Prostate gland (tissue), 2 donors: Measurements from ENCODE around the gene GLB1L.

ENCODE experiments used
- POLR2A ChIP-seq: fragments of 450-650 bp; IDR thresholded peaks from one replicate; pipeline ENCODE4 v1.6.1; 2016; ENCODE audit warnings: antibody characterized with exemption, mild to moderate bottlenecking
- POLR2AphosphoS5 ChIP-seq: sonication (generic); formaldehyde crosslinking; IDR thresholded peaks from one replicate; pipeline ENCODE4 v1.6.1; 2017; ENCODE audit warnings: antibody characterized with exemption
- TF ChIP-seq, protein P1 (sequence below), 4 experiments: fragments of 200-600 bp in 2 of 4; fragments of 450-650 bp in 2 of 4; sonication (generic) in 2 of 4; IDR thresholded peaks; 1 replicate in 3 of 4; 2 replicates in 1 of 4; pipeline ENCODE4 v1.5.1; 2016 to 2019; ENCODE audit warnings: antibody characterized with exemption in 4 of 4, mild to moderate bottlenecking in 2 of 4, moderate library complexity in 2 of 4

DNA sequence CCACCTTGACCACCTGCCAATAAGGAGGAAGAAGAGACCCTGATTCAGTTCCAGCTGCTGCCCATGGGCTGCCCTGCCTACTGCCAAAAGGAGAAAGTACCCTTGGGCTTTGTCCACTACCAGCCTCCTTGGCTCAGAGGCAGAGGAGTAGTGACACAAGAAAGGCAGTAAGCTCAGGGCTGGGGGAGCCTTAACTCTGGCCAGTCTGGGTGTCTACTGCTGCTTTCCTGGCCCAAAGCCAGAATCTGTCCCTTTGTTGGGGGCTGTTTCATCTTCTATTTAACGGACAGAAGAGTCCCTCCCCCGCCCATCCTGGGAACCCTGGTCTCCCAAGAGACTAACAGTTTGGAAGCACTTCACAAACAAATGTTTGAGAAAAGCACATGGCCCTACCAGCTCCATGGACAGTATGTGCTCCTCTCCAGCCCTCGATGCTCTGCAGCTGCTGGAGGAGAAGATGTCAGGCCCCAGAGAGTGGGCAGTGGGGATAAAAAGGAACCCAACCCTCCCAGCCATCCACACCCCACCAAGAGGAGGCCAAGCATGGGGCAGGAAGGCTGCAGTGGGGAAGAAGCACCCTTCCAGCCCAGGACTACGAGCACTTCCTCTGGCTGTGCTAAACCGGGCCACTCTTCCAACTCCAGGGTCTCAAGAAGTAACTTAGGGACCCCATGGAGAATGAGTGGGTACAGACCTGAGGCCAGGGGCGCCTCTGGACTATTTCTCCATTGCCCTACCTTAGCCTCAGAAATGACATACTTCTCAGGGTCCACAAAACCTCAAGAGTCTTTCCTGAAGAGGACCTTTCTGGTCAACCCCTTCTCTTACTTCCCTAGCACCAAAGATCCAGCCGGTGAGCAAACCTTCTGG is 17.0 kb downstream of the GLB1L start:
- TF ChIP-seq, protein P1, sequence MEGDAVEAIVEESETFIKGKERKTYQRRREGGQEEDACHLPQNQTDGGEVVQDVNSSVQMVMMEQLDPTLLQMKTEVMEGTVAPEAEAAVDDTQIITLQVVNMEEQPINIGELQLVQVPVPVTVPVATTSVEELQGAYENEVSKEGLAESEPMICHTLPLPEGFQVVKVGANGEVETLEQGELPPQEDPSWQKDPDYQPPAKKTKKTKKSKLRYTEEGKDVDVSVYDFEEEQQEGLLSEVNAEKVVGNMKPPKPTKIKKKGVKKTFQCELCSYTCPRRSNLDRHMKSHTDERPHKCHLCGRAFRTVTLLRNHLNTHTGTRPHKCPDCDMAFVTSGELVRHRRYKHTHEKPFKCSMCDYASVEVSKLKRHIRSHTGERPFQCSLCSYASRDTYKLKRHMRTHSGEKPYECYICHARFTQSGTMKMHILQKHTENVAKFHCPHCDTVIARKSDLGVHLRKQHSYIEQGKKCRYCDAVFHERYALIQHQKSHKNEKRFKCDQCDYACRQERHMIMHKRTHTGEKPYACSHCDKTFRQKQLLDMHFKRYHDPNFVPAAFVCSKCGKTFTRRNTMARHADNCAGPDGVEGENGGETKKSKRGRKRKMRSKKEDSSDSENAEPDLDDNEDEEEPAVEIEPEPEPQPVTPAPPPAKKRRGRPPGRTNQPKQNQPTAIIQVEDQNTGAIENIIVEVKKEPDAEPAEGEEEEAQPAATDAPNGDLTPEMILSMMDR (IDR thresholded peaks at IDR 0.05): no peak
- TF ChIP-seq POLR2AphosphoS5: no peak
- no peak for TF ChIP-seq POLR2A
